ENCODE measurements around the gene NCF2. TPM values are rescaled to one million over a fixed set of nuclear protein-coding genes. Genes with fewer than 3 reads are reported as not detected.

NCF2 gene
- total and polyA plus RNA-seq, 12 donors, result 2.3 to 22.7 (median 13.9) TPM

DNA sequence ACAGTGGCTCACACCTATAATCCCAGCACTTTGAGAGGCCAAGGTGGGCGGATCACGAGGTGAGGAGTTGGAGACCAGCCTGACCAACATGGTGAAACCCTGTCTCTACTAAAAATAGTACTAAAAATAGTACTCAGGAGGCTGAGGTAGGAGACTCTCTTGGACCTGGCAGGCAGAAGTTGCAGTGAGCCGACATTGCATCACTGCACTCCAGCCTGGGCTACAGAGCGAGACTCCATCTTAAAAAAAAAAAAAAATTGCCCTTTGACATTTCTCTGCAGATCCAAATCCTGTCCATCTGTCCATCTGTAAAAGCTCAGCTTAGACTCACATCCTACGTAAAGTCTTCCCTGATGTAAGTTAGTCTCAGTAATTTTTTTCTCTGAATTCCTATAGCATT lies 6.2 kb upstream of the NCF2 start:
- intact Hi-C loops (cut with DNase I), result no loop called here
- Histone ChIP-seq H3K27me3 (no peaks in the 10 kb centered on the region), H3K36me3 (replicated peaks in 1 of 2) (no peaks in the 10 kb centered on the region), H3K9me3 (replicated peaks in 1 of 3) (no peaks in the 10 kb centered on the region), H3K4me3 (no peak overlapping the region), H3K4me1 (replicated peaks in 1 of 2) (peaks cover 0 to 9% of the 10 kb centered on the region in 2 donors), H3K27ac (no peak overlapping the region)
- WGBS, 4 donors, result 80 to 92% (median 86%) methylated on average over 5 of the region's 5 CpGs
- TF ChIP-seq, protein P1, sequence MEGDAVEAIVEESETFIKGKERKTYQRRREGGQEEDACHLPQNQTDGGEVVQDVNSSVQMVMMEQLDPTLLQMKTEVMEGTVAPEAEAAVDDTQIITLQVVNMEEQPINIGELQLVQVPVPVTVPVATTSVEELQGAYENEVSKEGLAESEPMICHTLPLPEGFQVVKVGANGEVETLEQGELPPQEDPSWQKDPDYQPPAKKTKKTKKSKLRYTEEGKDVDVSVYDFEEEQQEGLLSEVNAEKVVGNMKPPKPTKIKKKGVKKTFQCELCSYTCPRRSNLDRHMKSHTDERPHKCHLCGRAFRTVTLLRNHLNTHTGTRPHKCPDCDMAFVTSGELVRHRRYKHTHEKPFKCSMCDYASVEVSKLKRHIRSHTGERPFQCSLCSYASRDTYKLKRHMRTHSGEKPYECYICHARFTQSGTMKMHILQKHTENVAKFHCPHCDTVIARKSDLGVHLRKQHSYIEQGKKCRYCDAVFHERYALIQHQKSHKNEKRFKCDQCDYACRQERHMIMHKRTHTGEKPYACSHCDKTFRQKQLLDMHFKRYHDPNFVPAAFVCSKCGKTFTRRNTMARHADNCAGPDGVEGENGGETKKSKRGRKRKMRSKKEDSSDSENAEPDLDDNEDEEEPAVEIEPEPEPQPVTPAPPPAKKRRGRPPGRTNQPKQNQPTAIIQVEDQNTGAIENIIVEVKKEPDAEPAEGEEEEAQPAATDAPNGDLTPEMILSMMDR (IDR thresholded peaks at IDR 0.05), result no peak
- no peak for TF ChIP-seq POLR2A (IDR thresholded peaks at IDR 0.05)
- DNase-seq, result no peak

DNA sequence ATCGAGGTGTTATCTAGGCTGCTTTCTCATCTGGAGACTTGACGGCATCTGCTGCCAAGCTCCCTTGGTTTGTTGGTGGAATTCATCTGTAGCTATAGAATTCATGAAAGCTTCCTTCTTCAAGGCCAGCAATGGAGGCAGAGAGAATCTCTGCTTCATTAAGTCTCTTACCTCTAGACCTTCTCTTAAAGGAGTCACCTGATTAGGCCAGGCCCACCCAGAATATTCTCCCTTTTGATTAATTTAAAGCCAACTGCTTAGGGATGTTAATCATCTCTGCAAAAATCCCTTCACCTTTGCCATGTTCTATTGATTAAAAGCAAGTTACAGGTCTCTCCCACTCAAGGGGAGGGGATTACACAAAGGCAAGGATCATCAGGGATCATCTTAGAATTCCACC lies 5.3 kb upstream of the NCF2 start:
- no peaks in the 10 kb centered on the region for H3K36me3 ChIP-seq (replicated peaks in 1 of 2)
- H3K27ac ChIP-seq, result no peak overlapping the region
- H3K4me3 ChIP-seq, result no peak overlapping the region
- H3K9me3 ChIP-seq (replicated peaks in 1 of 3), result no peaks in the 10 kb centered on the region
- TF ChIP-seq, protein P1 (IDR thresholded peaks at IDR 0.05), result no peak
- TF ChIP-seq POLR2A (IDR thresholded peaks at IDR 0.05), result no peak
- DNase-seq, result no peak
- peaks cover 0 to 9% of the 10 kb centered on the region in 2 donors for H3K4me1 ChIP-seq (replicated peaks in 1 of 2)
- intact Hi-C loops (cut with DNase I), result no loop called here
- no peaks in the 10 kb centered on the region for H3K27me3 ChIP-seq
- WGBS, 4 donors, result 90 to 100% (median 96%) methylated on average over 1 to 2 of the region's 2 CpGs

DNA sequence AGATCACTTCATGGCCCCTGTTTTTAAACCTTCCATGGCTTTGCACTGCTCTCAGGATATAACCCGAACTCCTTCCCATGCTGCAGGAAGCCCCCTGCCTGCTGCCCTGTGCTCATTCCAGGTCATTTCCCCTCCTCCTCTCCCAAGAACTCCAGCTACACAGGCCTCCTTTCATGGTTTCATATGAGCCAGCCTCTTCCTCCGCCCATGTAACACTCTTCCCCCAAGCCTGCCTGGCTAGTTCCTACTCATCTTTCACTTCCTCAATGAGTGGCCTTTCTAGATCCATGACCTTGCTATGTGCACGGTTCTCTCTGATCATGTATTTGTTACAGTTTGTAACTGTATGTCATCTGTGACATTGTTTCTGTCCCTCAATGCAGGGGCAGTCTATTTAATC lies 3.1 kb upstream of the NCF2 start:
- Histone ChIP-seq H3K27me3 (no peaks in the 10 kb centered on the region), H3K36me3 (replicated peaks in 1 of 2) (no peaks in the 10 kb centered on the region), H3K9me3 (replicated peaks in 1 of 3) (no peaks in the 10 kb centered on the region), H3K4me3 (no peak overlapping the region), H3K27ac (peak overlapping the region in 1 of 5 donors; percentile 45), H3K4me1 (replicated peaks in 1 of 2) (peaks cover 0 to 4% of the 10 kb centered on the region in 2 donors)
- 46 to 64% (median 52%) methylated on average over 3 of the region's 3 CpGs for WGBS, 4 donors
- intact Hi-C loops (cut with DNase I), result no loop called here
- no peak for TF ChIP-seq POLR2A (IDR thresholded peaks at IDR 0.05)
- TF ChIP-seq, protein P1 (IDR thresholded peaks at IDR 0.05), result no peak
- peak in 3 of 7 donors; percentile 27 to 35 (median 30) for DNase-seq

DNA sequence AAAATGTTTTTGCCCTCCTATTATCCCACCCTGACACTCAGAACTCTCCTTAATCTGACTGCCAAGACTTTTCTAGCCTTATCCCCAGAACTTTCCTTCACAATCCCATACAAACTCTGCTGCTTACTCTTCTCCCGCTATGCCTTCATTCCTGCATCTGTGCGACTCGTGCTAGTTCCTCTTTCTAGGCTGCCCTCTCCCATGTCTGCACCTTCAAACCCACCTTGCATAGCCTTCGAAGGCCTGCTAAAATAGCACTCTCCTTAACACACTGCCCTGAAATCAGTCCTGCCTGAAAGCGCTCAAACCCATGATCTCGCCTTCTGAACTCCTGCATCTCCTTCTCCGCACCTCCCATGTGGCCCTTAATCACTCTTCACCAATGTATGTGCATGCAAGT lies 2.5 kb upstream of the NCF2 start:
- Histone ChIP-seq H3K27me3 (no peaks in the 10 kb centered on the region), H3K4me3 (no peak overlapping the region), H3K9me3 (replicated peaks in 1 of 3) (no peaks in the 10 kb centered on the region), H3K4me1 (replicated peaks in 1 of 2) (no peaks in the 10 kb centered on the region), H3K36me3 (replicated peaks in 1 of 2) (no peaks in the 10 kb centered on the region), H3K27ac (peak overlapping the region in 1 of 5 donors; percentile 45)
- no peak for DNase-seq
- TF ChIP-seq POLR2A (IDR thresholded peaks at IDR 0.05), result no peak
- TF ChIP-seq, protein P1 (IDR thresholded peaks at IDR 0.05), result no peak
- WGBS, 4 donors, result 81 to 90% (median 89%) methylated on average over 7 of the region's 7 CpGs
- intact Hi-C loops (cut with DNase I), result no loop called here
